Measurements from ENCODE around the gene TTLL12. TPM values are rescaled to one million over a fixed set of nuclear protein-coding genes. Genes with fewer than 3 reads are reported as not detected.

Gene TTLL12
- total RNA-seq, 4 donors from 2014 or later, result 20.0 to 35.2 (median 28.6) TPM

GRCh38 chr22:43209971-43210370, 23.0 kb upstream of the TTLL12 start:
- no peaks in the 10 kb centered on the region for H3K27me3 ChIP-seq
- no peaks in the 10 kb centered on the region for H3K9me3 ChIP-seq
- intact Hi-C loops (cut with DNase I), result no loop called here
- TF ChIP-seq POLR2A (IDR thresholded peaks at IDR 0.05), result no peak
- TF ChIP-seq CTCF (IDR thresholded peaks at IDR 0.05), result no peak
- no peak overlapping the region for H3K4me3 ChIP-seq (replicated peaks in 1 of 3)
- H3K36me3 ChIP-seq, result no peaks in the 10 kb centered on the region
- 83 to 95% methylated on average over 10 to 17 of the region's 22 CpGs for WGBS, 2 donors
- DNase-seq, result no peak
- H3K27ac ChIP-seq, result no peak overlapping the region
- no peaks in the 10 kb centered on the region for H3K4me1 ChIP-seq

DNA sequence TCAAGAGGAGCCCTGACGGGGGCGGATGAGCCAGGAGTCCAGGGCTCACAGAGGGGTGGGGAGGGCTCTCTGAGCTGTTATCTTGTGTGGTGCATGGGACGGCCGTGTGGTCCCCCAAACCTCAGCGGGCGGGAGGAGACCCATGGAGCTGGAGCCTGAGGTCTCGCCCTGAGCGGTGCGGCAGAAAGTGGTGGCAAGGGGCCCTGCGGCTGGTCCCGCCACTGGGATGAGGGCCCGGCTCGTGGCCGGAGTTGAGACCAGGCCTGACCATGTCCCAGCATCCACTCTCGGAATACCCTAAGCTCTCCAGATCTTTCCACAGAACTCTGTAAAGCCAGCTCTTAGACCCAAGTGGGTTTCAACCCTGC, 22.6 kb upstream of the TTLL12 start:
- H3K36me3 ChIP-seq, result no peaks in the 10 kb centered on the region
- no peak for DNase-seq
- H3K27ac ChIP-seq, result no peak overlapping the region
- intact Hi-C loops (cut with DNase I), result no loop called here
- H3K4me1 ChIP-seq, result no peaks in the 10 kb centered on the region
- WGBS, 2 donors, result 69 to 80% methylated on average over 5 of the region's 15 CpGs
- no peaks in the 10 kb centered on the region for H3K27me3 ChIP-seq
- no peak overlapping the region for H3K4me3 ChIP-seq (replicated peaks in 1 of 3)
- TF ChIP-seq CTCF (IDR thresholded peaks at IDR 0.05) (no peak), POLR2A (IDR thresholded peaks at IDR 0.05) (no peak)
- no peaks in the 10 kb centered on the region for H3K9me3 ChIP-seq

DNA sequence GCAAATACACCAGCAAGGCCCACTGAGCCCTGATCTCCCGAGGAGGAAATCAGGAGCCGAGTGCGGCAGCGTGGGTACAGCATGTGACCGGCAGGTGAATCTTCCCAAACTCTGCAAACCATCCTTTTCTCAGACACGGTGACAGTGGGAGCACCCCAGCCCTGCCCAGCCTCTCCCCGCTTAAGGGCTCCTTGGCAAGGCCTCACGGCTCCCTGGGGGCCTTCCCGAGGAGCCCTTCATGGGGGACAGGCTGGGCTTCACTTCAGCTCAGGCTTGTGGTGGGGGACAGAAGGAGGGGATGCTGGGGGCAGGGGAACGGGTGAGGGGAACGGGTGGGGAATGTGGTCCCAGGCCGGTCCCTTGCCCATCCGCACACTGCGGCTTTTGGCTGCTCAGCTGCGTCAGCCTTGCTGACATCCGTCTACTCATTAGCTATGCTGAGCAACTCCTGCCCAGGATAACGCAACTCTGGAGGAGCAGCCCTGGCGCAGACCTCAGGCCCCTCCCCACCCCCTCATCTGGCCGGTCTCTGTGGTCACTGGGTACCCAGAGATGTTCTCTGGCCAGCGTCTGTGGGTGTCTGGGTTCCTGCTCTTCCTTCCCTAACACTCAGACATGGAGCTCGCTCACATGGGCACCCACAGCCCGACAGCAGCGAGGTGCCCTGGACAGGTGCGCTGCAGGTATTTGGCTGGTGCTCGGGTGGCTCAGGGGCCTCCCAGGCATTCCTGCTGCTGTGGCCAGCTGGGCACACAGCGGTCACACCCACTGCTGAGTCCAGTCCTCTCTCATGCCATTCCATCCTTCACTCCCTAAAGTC, 22.0 kb upstream of the TTLL12 start:
- H3K4me3 ChIP-seq (replicated peaks in 1 of 3), result no peak overlapping the region
- no peaks in the 10 kb centered on the region for H3K9me3 ChIP-seq
- no peak for DNase-seq
- intact Hi-C loops (cut with DNase I), result no loop called here
- H3K36me3 ChIP-seq, result no peaks in the 10 kb centered on the region
- no peaks in the 10 kb centered on the region for H3K27me3 ChIP-seq
- no peaks in the 10 kb centered on the region for H3K4me1 ChIP-seq
- WGBS, 2 donors, result 89 to 94% methylated on average over 13 to 19 of the region's 26 CpGs
- TF ChIP-seq CTCF (IDR thresholded peaks at IDR 0.05) (no peak), POLR2A (IDR thresholded peaks at IDR 0.05) (no peak)
- no peak overlapping the region for H3K27ac ChIP-seq

- Histone ChIP-seq H3K36me3 (no peaks in the 10 kb centered on the region), H3K27me3 (no peaks in the 10 kb centered on the region), H3K9me3 (no peaks in the 10 kb centered on the region), H3K4me1 (no peaks in the 10 kb centered on the region), H3K4me3 (replicated peaks in 1 of 3) (no peak overlapping the region), H3K27ac (no peak overlapping the region)
- TF ChIP-seq POLR2A (IDR thresholded peaks at IDR 0.05) (no peak), CTCF (IDR thresholded peaks at IDR 0.05) (no peak)
- no peak for DNase-seq
- WGBS, 2 donors, result 86 to 91% methylated on average over 24 to 26 of the region's 26 CpGs
- intact Hi-C loops (cut with DNase I), result no loop called here
Observed at GRCh38 chr22:43207849-43208702, 21.1 kb upstream of the TTLL12 start.

- WGBS, 2 donors, result 89% methylated on average over 12 to 13 of the region's 13 CpGs
- TF ChIP-seq CTCF (IDR thresholded peaks at IDR 0.05) (no peak), POLR2A (IDR thresholded peaks at IDR 0.05) (no peak)
- intact Hi-C loops (cut with DNase I), result no loop called here
- no peak for DNase-seq
- H3K4me1 ChIP-seq, result no peaks in the 10 kb centered on the region
- H3K9me3 ChIP-seq, result no peaks in the 10 kb centered on the region
- no peaks in the 10 kb centered on the region for H3K27me3 ChIP-seq
- no peak overlapping the region for H3K4me3 ChIP-seq (replicated peaks in 1 of 3)
- no peak overlapping the region for H3K27ac ChIP-seq
- H3K36me3 ChIP-seq, result no peaks in the 10 kb centered on the region
Observed at GRCh38 chr22:43207386-43207785, 20.5 kb upstream of the TTLL12 start.
